NCI-H1105 treated with DMSO at 0.1 percent for 48 hours (cell line): ENCODE results near the gene GPR82.
"Not testable (repeated sequence)": the region's sequence is repeated elsewhere in the genome, so short reads cannot be mapped to it uniquely, and the experiment has no call there.

Experiments used
- DNase-seq: peaks from one replicate; lab custom pipeline; 2025; lab: John Stamatoyannopoulos, UW

GPR82 gene

GRCh38 chrX:41719610-41720009, 4.4 kb upstream of the GPR82 start:
- not testable (repeated sequence) for DNase-seq

GRCh38 chrX:41720125-41720779, 3.7 kb upstream of the GPR82 start:
- no peak for DNase-seq

- DNase-seq = no peak
Observed at GRCh38 chrX:41721590-41721989, 2.4 kb upstream of the GPR82 start.

GRCh38 chrX:41722214-41722613, 1.8 kb upstream of the GPR82 start:
- no peak for DNase-seq

GRCh38 chrX:41722816-41723618, 964 bp upstream of the GPR82 start:
- no peak for DNase-seq

- DNase-seq = no peak
Observed at GRCh38 chrX:41728125-41728524, 4.1 kb downstream of the GPR82 start.

GRCh38 chrX:41730081-41730480, 6.1 kb downstream of the GPR82 start:
- DNase-seq = no peak

- DNase-seq = no peak
Observed at GRCh38 chrX:41732260-41732659, 8.3 kb downstream of the GPR82 start.

- DNase-seq = no peak
Observed at GRCh38 chrX:41733939-41734338, 10.0 kb downstream of the GPR82 start.

- DNase-seq = peak; percentile 2
Observed at GRCh38 chrX:41734530-41734929, 10.5 kb downstream of the GPR82 start.

GRCh38 chrX:41737065-41737464, 13.1 kb downstream of the GPR82 start:
- DNase-seq = no peak

- DNase-seq = no peak
Observed at GRCh38 chrX:41739871-41740270, 15.9 kb downstream of the GPR82 start.

- DNase-seq = no peak
Observed at GRCh38 chrX:41750716-41751115, 26.7 kb downstream of the GPR82 start.

GRCh38 chrX:41758401-41758800, 34.4 kb downstream of the GPR82 start:
- no peak for DNase-seq

GRCh38 chrX:41759817-41760216, 35.8 kb downstream of the GPR82 start:
- DNase-seq = no peak

GRCh38 chrX:41761169-41761568, 37.2 kb downstream of the GPR82 start:
- no peak for DNase-seq

- DNase-seq = no peak
Observed at GRCh38 chrX:41761702-41762101, 37.7 kb downstream of the GPR82 start.

GRCh38 chrX:41779030-41779564, 55.1 kb downstream of the GPR82 start:
- DNase-seq = peak; percentile 87
